Right atrium auricular region (tissue), 2 donors: ENCODE measurements around the gene QSER1. TPM values are rescaled to one million over a fixed set of nuclear protein-coding genes. Genes with fewer than 3 reads are reported as not detected.

Source experiments
- DNase-seq: peaks from one replicate; pipeline ENCODE4 v3.0.0-alpha.2; 2019; ENCODE audit warnings: low spot score
- H3K27ac ChIP-seq, 2 donors: fragments of 200-600 bp; sonication (generic); 1 replicate in 1 of 2; 2 replicates in 1 of 2; pipeline ENCODE4 v1.5.1; 2016 to 2019
- H3K27me3 ChIP-seq, 2 donors: fragments of 200-600 bp; sonication (generic); one replicate each; pipeline versions ENCODE4 v1.5.1 to v1.6.0; 2017 to 2019
- H3K36me3 ChIP-seq: fragments of 200-600 bp; sonication (generic); one replicate; pipeline ENCODE4 v1.5.1; 2016
- H3K4me1 ChIP-seq, 2 donors: fragments of 200-600 bp; sonication (generic); one replicate each; pipeline versions ENCODE4 v1.5.1 to v1.6.0; 2017 to 2019
- H3K4me3 ChIP-seq, 2 donors: fragments of 200-600 bp; sonication (generic); 1 replicate in 1 of 2; 2 replicates in 1 of 2; pipeline ENCODE4 v1.5.1; 2017 to 2019; ENCODE audit warnings: mild to moderate bottlenecking in 1 of 2, moderate library complexity in 1 of 2
- H3K9me3 ChIP-seq, 2 donors: fragments of 200-600 bp; sonication (generic); one replicate each; pipeline ENCODE4 v1.5.1; 2019
- CTCF ChIP-seq, 2 donors: fragments of 200-600 bp; sonication (generic); IDR thresholded peaks; one replicate each; pipeline ENCODE4 v1.5.1; 2019; ENCODE audit warnings: antibody characterized with exemption in 2 of 2
- total RNA-seq, 2 donors: library from RNA; depleted of rRNA; stranded (reverse); fragments of >200 nt; gene quantifications; one replicate each; pipeline ENCODE4 v1.1.0, GENCODE V29; 2016

The QSER1 gene
- total RNA-seq, 2 donors from 2014 or later = 17.5 to 23.7 TPM

DNA sequence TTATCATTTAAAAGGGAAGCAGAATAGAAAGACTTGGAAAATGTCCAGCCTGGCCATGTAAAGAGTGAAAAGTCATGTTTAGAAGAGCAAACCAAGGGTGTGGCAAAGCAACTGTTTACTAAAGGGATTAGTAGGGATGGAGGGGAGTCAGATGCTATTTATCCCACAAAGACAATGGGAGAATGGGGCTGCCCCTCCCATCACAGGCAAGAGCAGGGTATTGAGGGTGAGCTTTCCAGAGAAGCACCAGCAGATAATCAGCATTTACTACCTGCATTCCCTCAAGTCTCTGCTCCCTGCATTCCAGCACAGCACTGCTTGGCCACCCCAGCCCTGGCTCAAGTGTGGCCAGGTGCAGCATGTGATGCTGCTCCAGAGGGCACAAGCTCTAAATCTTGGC lies 18.5 kb upstream of the QSER1 start:
- H3K27ac ChIP-seq = no peak overlapping the region
- no peaks in the 10 kb centered on the region for H3K27me3 ChIP-seq
- no peaks in the 10 kb centered on the region for H3K36me3 ChIP-seq
- no peak for DNase-seq
- TF ChIP-seq CTCF (IDR thresholded peaks at IDR 0.05) = no peak
- H3K4me3 ChIP-seq = no peak overlapping the region
- H3K4me1 ChIP-seq = no peaks in the 10 kb centered on the region
- no peaks in the 10 kb centered on the region for H3K9me3 ChIP-seq

DNA sequence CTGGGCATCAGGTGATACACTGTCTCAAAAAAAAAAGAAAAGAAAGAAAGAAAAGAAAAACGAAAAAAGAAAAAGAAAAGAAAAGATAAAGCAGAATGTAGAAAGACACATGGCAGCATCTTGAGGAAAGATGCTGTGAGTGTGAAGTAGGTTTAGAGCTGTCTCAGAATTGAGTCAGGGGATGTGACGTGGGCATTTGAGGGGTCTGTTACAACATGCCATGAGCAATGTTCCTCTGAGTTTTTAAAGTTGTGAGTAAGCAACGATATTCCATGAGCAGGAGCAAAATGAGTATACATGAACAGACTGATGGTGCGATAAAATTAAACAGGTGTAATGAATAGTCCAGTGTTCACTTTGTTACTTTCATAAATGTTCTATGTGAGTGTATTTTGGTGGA lies 11.3 kb upstream of the QSER1 start:
- Histone ChIP-seq H3K4me1 (no peaks in the 10 kb centered on the region), H3K9me3 (no peaks in the 10 kb centered on the region), H3K4me3 (no peak overlapping the region), H3K27me3 (no peaks in the 10 kb centered on the region), H3K27ac (no peak overlapping the region), H3K36me3 (no peaks in the 10 kb centered on the region)
- DNase-seq = no peak
- no peak for TF ChIP-seq CTCF (IDR thresholded peaks at IDR 0.05)

DNA sequence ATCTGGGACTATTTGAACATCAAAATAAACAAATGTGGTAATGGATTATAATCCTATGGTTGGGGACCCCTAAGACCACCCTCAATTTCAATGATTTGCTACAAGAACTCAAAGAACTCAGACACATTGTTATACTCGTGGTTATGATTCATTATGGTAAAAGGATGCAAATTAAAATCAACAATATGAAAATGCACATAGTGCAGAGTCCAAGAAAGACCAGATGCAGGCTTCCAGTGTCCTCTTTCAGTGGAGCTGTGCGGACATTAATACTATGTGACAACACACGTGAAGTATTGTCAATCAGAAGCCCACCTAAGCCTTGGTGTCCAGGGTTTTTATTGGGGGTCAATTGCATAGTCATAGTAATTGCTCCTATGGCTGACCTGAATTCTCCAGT lies 9.2 kb upstream of the QSER1 start:
- DNase-seq = no peak
- Histone ChIP-seq H3K36me3 (no peaks in the 10 kb centered on the region), H3K27ac (no peak overlapping the region), H3K4me1 (no peaks in the 10 kb centered on the region), H3K4me3 (no peak overlapping the region), H3K27me3 (no peaks in the 10 kb centered on the region), H3K9me3 (no peaks in the 10 kb centered on the region)
- no peak for TF ChIP-seq CTCF (IDR thresholded peaks at IDR 0.05)

GRCh38 chr11:32884023-32884422 lies 8.6 kb upstream of the QSER1 start:
- Histone ChIP-seq H3K4me3 (no peak overlapping the region), H3K4me1 (no peaks in the 10 kb centered on the region), H3K27ac (no peak overlapping the region), H3K27me3 (no peaks in the 10 kb centered on the region), H3K9me3 (no peaks in the 10 kb centered on the region), H3K36me3 (no peaks in the 10 kb centered on the region)
- no peak for TF ChIP-seq CTCF (IDR thresholded peaks at IDR 0.05)
- no peak for DNase-seq

- peak in 1 of 2 donors; percentile 41 for TF ChIP-seq CTCF (IDR thresholded peaks at IDR 0.05)
- H3K4me3 ChIP-seq = no peak overlapping the region
- H3K36me3 ChIP-seq = no peaks in the 10 kb centered on the region
- no peak overlapping the region for H3K27ac ChIP-seq
- no peaks in the 10 kb centered on the region for H3K27me3 ChIP-seq
- no peaks in the 10 kb centered on the region for H3K9me3 ChIP-seq
- no peaks in the 10 kb centered on the region for H3K4me1 ChIP-seq
- no peak for DNase-seq
Measured at GRCh38 chr11:32884770-32885384, 7.7 kb upstream of the QSER1 start.

- no peak for DNase-seq
- no peak for TF ChIP-seq CTCF (IDR thresholded peaks at IDR 0.05)
- H3K4me1 ChIP-seq = no peaks in the 10 kb centered on the region
Measured at GRCh38 chr11:32885556-32885955, 7.1 kb upstream of the QSER1 start.

More at GRCh38 chr11:32885556-32885955, 7.1 kb upstream of the QSER1 start:
- Histone ChIP-seq H3K36me3 (no peaks in the 10 kb centered on the region), H3K9me3 (no peaks in the 10 kb centered on the region), H3K27ac (no peak overlapping the region), H3K4me3 (no peak overlapping the region), H3K27me3 (no peaks in the 10 kb centered on the region)
